ENCODE measurements around the gene SEMA6A.

- no peak for TF ChIP-seq CTCF (IDR thresholded peaks at IDR 0.05)
- TF ChIP-seq POLR2AphosphoS5 (IDR thresholded peaks at IDR 0.05) = no peak
- no peak for TF ChIP-seq POLR2A (IDR thresholded peaks at IDR 0.05)
Measured at GRCh38 chr5:116524051-116524904, 50.3 kb downstream of the SEMA6A start.

All from breast epithelium (tissue), 3 donors.